ENCODE results near the gene DNM3.

The DNM3 gene

GRCh38 chr1:171833091-171833825, 8.0 kb upstream of the DNM3 start:
- Histone ChIP-seq H3K4me1 (ENCODE audit: low read length) (no peaks in the 10 kb centered on the region), H3K27ac (ENCODE audit: low read length) (no peak overlapping the region)

DNA sequence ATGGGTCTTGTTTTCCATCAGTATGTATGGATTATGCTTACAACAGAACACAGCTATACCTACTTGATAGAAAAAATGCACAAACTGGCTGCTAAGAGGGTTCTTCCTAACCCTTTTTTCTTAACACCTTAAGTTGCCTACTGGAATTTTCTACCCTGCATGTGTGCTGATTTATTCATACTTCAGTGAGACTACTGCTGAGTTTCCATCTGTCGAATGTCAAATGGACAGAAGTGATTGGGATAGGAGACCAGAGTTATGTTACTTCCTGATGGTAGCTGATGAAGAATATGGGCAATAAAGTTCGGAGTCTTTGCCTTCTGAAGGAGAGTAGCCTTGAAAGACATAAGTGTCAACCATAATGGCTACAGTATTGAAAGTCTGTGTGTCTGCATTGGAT, 6.5 kb upstream of the DNM3 start:
- Histone ChIP-seq H3K27me3 (replicated peaks; ENCODE audit: insufficient read depth, low read length) (no peaks in the 10 kb centered on the region), H3F3A (ENCODE audit: insufficient read depth, low read length) (no peaks in the 10 kb centered on the region), H3K4me1 (ENCODE audit: low read length) (no peaks in the 10 kb centered on the region), H3K9ac (ENCODE audit: low read length) (no peak overlapping the region), H3K4me2 (ENCODE audit: low read depth, low read length) (no peak overlapping the region), H2AFZ (ENCODE audit: low read length) (no peak overlapping the region), H3K4me3 (ENCODE audit: low read length) (no peak overlapping the region), H3K9me3 (replicated peaks; ENCODE audit: insufficient read depth, low read length) (no peaks in the 10 kb centered on the region), H3K36me3 (replicated peaks; ENCODE audit: insufficient read depth, low read length) (no peaks in the 10 kb centered on the region), H3K9me2 (replicated peaks; ENCODE audit: insufficient read depth, low read length) (no peaks in the 10 kb centered on the region), H4K20me1 (ENCODE audit: insufficient read depth, low read length) (no peaks in the 10 kb centered on the region), H3K79me2 (ENCODE audit: low read length) (no peaks in the 10 kb centered on the region), H3K27ac (ENCODE audit: low read length) (no peak overlapping the region)
- DNase-seq, result no peak
- TF ChIP-seq EZH2phosphoT487 (IDR thresholded peaks at IDR 0.05; ENCODE audit: low read length), result no peak
- no peak for TF ChIP-seq CTCF (IDR thresholded peaks at IDR 0.05; ENCODE audit: low read length)
- no peak for TF ChIP-seq EZH2 (optimal IDR thresholded peaks at IDR 0.05; ENCODE audit: low read depth, low read length)

More at GRCh38 chr1:171833091-171833825, 8.0 kb upstream of the DNM3 start:
- Histone ChIP-seq H3K9ac (ENCODE audit: low read length) (no peak overlapping the region), H3K27me3 (replicated peaks; ENCODE audit: insufficient read depth, low read length) (no peaks in the 10 kb centered on the region), H4K20me1 (ENCODE audit: insufficient read depth, low read length) (no peaks in the 10 kb centered on the region), H3K4me3 (ENCODE audit: low read length) (no peak overlapping the region), H2AFZ (ENCODE audit: low read length) (no peak overlapping the region), H3K36me3 (replicated peaks; ENCODE audit: insufficient read depth, low read length) (no peaks in the 10 kb centered on the region), H3K79me2 (ENCODE audit: low read length) (no peaks in the 10 kb centered on the region), H3F3A (ENCODE audit: insufficient read depth, low read length) (no peaks in the 10 kb centered on the region), H3K4me2 (ENCODE audit: low read depth, low read length) (no peak overlapping the region), H3K9me3 (replicated peaks; ENCODE audit: insufficient read depth, low read length) (no peaks in the 10 kb centered on the region), H3K9me2 (replicated peaks; ENCODE audit: insufficient read depth, low read length) (no peaks in the 10 kb centered on the region)
- no peak for TF ChIP-seq CTCF (IDR thresholded peaks at IDR 0.05; ENCODE audit: low read length)
- TF ChIP-seq EZH2 (optimal IDR thresholded peaks at IDR 0.05; ENCODE audit: low read depth, low read length), result no peak
- no peak for TF ChIP-seq EZH2phosphoT487 (IDR thresholded peaks at IDR 0.05; ENCODE audit: low read length)
- no peak for DNase-seq

- Histone ChIP-seq H3K27me3 (replicated peaks; ENCODE audit: insufficient read depth, low read length) (no peaks in the 10 kb centered on the region), H3K9ac (ENCODE audit: low read length) (no peak overlapping the region), H3K9me2 (replicated peaks; ENCODE audit: insufficient read depth, low read length) (no peaks in the 10 kb centered on the region), H3K9me3 (replicated peaks; ENCODE audit: insufficient read depth, low read length) (no peaks in the 10 kb centered on the region), H3K4me1 (ENCODE audit: low read length) (no peaks in the 10 kb centered on the region), H3K79me2 (ENCODE audit: low read length) (no peaks in the 10 kb centered on the region), H3K27ac (ENCODE audit: low read length) (no peak overlapping the region), H2AFZ (ENCODE audit: low read length) (no peak overlapping the region), H4K20me1 (ENCODE audit: insufficient read depth, low read length) (no peaks in the 10 kb centered on the region), H3F3A (ENCODE audit: insufficient read depth, low read length) (0 out of 2 replicates have a peak, but pooled peaks cover 2% of the 10 kb centered on the region), H3K36me3 (replicated peaks; ENCODE audit: insufficient read depth, low read length) (no peaks in the 10 kb centered on the region), H3K4me3 (ENCODE audit: low read length) (no peak overlapping the region), H3K4me2 (ENCODE audit: low read depth, low read length) (no peak overlapping the region)
- no peak for DNase-seq
- TF ChIP-seq EZH2 (optimal IDR thresholded peaks at IDR 0.05; ENCODE audit: low read depth, low read length), result no peak
- TF ChIP-seq CTCF (IDR thresholded peaks at IDR 0.05; ENCODE audit: low read length), result no peak
- TF ChIP-seq EZH2phosphoT487 (IDR thresholded peaks at IDR 0.05; ENCODE audit: low read length), result no peak
Observed at GRCh38 chr1:171835891-171836290, 5.4 kb upstream of the DNM3 start.
